GM12865 (cell line): ENCODE data around the gene MEIOB.

Experiments
- DNase-seq: peaks from one replicate; pipeline ENCODE4 v3.0.0; 2010; ENCODE audit warnings: low read depth
- H3K4me3 ChIP-seq: 2 replicates; pipeline ENCODE4 v1.5.1; 2011; ENCODE audit warnings: mild to moderate bottlenecking, low read depth, low read length, control low read depth
- TF ChIP-seq, protein P1 (sequence below): IDR thresholded peaks from 2 replicates; pipeline ENCODE4 v1.5.1; 2011; ENCODE audit warnings: low read length, control low read depth, low read depth, inconsistent platforms; ENCODE audit not compliant: insufficient read depth; ENCODE audit errors: missing control alignments

Gene MEIOB

DNA sequence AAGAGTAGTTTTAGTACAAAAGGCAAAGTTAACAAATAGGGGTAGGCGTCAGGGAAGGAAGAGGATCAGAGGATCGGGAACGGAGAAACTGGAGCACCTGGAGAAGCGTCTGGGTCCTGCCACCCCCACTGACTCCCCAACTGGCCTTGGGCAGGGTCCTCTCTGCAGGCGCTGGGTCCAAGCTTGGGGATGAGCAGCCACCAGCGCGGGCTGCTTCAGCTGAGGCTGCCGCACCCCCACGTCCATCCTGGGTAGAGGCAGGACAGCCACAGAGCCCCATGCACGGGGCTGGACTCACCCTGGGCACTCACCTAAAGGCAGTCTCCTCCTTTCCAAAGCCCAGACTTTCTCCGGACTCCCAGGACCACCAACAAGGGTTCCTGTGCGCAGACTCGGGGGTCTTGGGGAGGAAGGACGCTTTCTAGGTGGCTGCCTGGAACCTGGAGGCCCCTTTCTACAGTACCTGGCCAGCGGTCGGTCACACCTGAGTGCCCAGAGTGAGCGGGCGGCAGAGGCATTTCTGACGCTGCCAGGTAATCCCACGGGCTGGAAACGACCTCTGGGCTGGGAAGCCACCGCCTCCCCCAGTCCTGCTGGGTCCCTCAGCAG lies 45.2 kb upstream of the MEIOB start:
- no peak for DNase-seq
- no peak overlapping the region for H3K4me3 ChIP-seq
- TF ChIP-seq, protein P1, sequence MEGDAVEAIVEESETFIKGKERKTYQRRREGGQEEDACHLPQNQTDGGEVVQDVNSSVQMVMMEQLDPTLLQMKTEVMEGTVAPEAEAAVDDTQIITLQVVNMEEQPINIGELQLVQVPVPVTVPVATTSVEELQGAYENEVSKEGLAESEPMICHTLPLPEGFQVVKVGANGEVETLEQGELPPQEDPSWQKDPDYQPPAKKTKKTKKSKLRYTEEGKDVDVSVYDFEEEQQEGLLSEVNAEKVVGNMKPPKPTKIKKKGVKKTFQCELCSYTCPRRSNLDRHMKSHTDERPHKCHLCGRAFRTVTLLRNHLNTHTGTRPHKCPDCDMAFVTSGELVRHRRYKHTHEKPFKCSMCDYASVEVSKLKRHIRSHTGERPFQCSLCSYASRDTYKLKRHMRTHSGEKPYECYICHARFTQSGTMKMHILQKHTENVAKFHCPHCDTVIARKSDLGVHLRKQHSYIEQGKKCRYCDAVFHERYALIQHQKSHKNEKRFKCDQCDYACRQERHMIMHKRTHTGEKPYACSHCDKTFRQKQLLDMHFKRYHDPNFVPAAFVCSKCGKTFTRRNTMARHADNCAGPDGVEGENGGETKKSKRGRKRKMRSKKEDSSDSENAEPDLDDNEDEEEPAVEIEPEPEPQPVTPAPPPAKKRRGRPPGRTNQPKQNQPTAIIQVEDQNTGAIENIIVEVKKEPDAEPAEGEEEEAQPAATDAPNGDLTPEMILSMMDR: no peak

DNA sequence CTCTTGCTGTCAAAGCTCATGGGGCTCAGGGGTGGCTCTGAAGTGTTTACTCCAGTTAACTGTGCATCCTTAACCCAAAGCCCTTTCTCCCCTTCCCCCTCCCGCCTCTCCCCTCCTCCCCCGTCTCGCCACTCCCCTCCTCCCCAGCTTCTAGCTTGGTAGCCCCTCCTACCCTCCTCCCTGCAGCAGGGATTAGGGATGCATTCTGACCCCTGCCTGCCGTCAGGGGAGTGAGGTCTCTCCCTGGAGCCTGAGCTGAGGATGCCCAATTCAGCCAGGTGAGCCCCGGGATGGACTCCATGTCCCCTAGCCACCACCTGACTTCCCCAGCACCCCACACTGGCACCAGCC lies 44.7 kb upstream of the MEIOB start:
- DNase-seq: no peak
- no peak overlapping the region for H3K4me3 ChIP-seq
- TF ChIP-seq, protein P1: no peak

DNA sequence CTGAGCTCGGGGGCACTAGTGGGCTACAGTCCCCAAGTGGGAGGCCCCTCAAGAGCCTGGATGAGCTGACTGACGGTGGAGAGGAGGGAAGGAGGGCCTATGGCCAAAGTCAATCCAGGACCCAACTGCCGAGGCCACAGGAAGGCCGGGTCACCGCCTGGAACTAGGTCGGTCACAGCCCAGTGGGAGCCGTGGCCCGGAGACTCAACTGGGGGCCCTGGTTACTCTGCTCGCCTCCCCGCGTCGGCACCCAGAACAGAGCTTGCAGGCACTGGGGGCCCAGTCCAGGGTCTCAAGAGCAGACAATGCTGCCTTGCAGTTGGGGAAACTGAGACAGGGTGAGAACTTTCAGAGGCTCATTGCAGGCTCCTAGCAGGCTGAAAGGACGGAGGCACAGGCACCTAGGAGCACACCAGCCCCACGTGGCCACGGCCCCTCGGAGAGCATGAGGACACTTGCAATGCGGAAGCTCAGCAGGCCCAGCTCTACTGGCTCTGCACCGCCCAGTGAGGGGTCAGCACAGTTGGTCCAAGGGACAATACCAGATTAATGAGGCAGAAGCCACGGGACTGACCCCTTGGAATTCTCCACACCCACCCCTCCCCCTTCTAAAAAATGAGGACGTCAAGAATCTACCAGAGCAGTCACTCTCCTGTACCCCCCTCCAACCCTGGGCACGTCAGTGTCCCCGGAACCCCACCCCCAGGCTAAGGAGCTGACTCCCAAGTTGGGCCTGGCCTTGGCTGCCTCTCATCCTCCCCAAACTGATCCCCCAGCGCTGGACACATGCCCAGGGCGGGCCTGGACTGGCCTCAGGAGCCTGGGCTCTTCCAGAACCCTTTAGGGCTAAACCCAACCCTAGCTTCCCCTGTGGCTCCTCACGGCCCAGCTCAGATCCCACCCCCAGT lies 44.0 kb upstream of the MEIOB start:
- no peak for DNase-seq
- TF ChIP-seq, protein P1: no peak
- H3K4me3 ChIP-seq: no peak overlapping the region

GRCh38 chr16:1914988-1915387 lies 43.0 kb upstream of the MEIOB start:
- TF ChIP-seq, protein P1: no peak
- no peak for DNase-seq
- no peak overlapping the region for H3K4me3 ChIP-seq

DNA sequence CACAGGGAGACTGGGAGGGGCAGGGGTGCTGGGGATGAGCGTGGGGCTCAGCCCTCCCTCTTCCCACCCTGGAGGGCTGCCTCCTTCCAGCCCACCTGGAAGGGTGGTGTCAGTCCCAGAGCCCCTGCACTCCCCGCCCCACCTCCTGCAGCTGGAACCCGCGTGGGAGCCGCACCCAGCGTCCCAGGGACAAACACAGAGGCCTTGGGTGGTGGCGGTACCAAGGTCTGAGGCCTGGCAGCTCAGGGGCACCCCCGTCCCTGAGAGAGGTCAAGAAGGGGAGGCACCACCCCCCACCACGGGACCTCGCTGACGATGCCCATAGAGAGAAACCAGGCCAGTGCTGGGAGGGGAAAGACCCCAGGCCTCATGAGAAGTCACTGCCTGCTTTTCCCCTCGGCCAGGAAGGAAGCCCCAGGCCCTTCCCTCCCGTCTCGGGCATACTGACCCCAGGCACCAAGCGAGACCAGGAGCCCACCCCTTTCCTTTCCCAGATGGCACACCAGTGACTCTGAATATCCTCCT lies 42.2 kb upstream of the MEIOB start:
- DNase-seq: no peak
- TF ChIP-seq, protein P1: no peak
- H3K4me3 ChIP-seq: no peak overlapping the region

- DNase-seq: no peak
- TF ChIP-seq, protein P1: no peak
- no peak overlapping the region for H3K4me3 ChIP-seq
Observed at GRCh38 chr16:1913327-1914083, 41.5 kb upstream of the MEIOB start.
